Endodermal cell (in vitro differentiated cells): ENCODE results near the gene RRM2. TPM values are rescaled to one million over a fixed set of nuclear protein-coding genes. Genes with fewer than 3 reads are reported as not detected.
A peak's percentile ranks its signal among the peaks of the same experiment; 100 is the strongest.

Source experiments
- DNase-seq: peaks from one replicate; pipeline ENCODE4 v3.0.0-alpha.2; 2017
- H3K27ac ChIP-seq: 2 replicates; pipeline ENCODE4 v1.5.1; 2013; ENCODE audit warnings: mild to moderate bottlenecking, low read depth, low read length, moderate library complexity
- H3K27me3 ChIP-seq: 2 replicates; pipeline ENCODE4 v1.6.1; 2013; ENCODE audit warnings: mild to moderate bottlenecking, low read length, moderate library complexity; ENCODE audit not compliant: insufficient read depth, control insufficient read depth, poor library complexity, severe bottlenecking
- H3K36me3 ChIP-seq: 2 replicates; pipeline ENCODE4 v1.7.0; 2013; ENCODE audit warnings: mild to moderate bottlenecking, low read length, moderate library complexity; ENCODE audit not compliant: control insufficient read depth, insufficient read depth
- H3K4me1 ChIP-seq: one replicate; pipeline ENCODE4 v1.7.0; 2013; ENCODE audit warnings: low read length; ENCODE audit not compliant: control insufficient read depth, insufficient read depth
- H3K4me3 ChIP-seq: 2 replicates; pipeline ENCODE4 v1.5.1; 2013; ENCODE audit warnings: mild to moderate bottlenecking, low read length, moderate library complexity
- H3K9ac ChIP-seq: 2 replicates; pipeline ENCODE4 v1.6.1; 2013; ENCODE audit warnings: mild to moderate bottlenecking, low read length, moderate library complexity; ENCODE audit not compliant: poor library complexity, severe bottlenecking; ENCODE audit errors: extremely low read depth
- H3K9me3 ChIP-seq: 2 replicates; pipeline ENCODE4 v1.6.1; 2013; ENCODE audit warnings: mild to moderate bottlenecking, low read length, moderate library complexity; ENCODE audit not compliant: control insufficient read depth
- H3K27ac Mint-ChIP-seq: 2 replicates; pipeline ENCODE4 v1.8.0; 2020; ENCODE audit warnings: mixed read lengths
- H3K27me3 Mint-ChIP-seq: 2 replicates; pipeline ENCODE4 v1.8.0; 2021; ENCODE audit warnings: mild to moderate bottlenecking, mixed read lengths; ENCODE audit not compliant: insufficient read depth
- H3K36me3 Mint-ChIP-seq: 2 replicates; pipeline ENCODE4 v1.8.0; 2020; ENCODE audit warnings: low read depth, mixed read lengths
- H3K4me1 Mint-ChIP-seq: 2 replicates; pipeline ENCODE4 v1.8.0; 2020; ENCODE audit warnings: mixed read lengths
- H3K4me3 Mint-ChIP-seq: 2 replicates; pipeline ENCODE4 v1.8.0; 2020; ENCODE audit warnings: mild to moderate bottlenecking, moderate library complexity, mixed read lengths
- H3K9me3 Mint-ChIP-seq: 2 replicates; pipeline ENCODE4 v1.8.0; 2020; ENCODE audit warnings: mild to moderate bottlenecking, mixed read lengths
- CTCF ChIP-seq: fragments of 200-600 bp; sonication (generic); conservative IDR thresholded peaks from 2 replicates; pipeline ENCODE4 v1.5.0; 2021; ENCODE audit warnings: antibody characterized with exemption, mild to moderate bottlenecking
- WGBS, 2 experiments: methylation state at CpG; one replicate each; pipeline versions ENCODE4 v1.1.5 to v1.1.7; 2013; ENCODE audit warnings: missing lambda C conversion rate in 2 of 2, mixed read lengths in 1 of 2; ENCODE audit not compliant: insufficient coverage in 1 of 2, insufficient read length in 1 of 2; 5-methylcytosine and 5-hydroxymethylcytosine counted together
- total RNA-seq, 2 donors: library from RNA; stranded (reverse); fragmentation: NEBNext Ultra II Directional in 1 of 2; extraction: Animal tissue kit (Norgen Biotek cat#: 25700) in 1 of 2; gene quantifications; 2 replicates in 1 of 2; 3 replicates in 1 of 2; pipeline ENCODE4 v1.2.1, GENCODE V29; 2021

RRM2 gene
- total RNA-seq, 2 donors from 2014 or later, result 142 to 157 TPM

GRCh38 chr2:10078001-10078400 is 44.5 kb upstream of the RRM2 start:
- Histone ChIP-seq H3K9me3 (no peaks in the 10 kb centered on the region), H3K4me3 (no peak overlapping the region), H3K27me3 (peaks cover 82% of the 10 kb centered on the region), H3K36me3 (no peaks in the 10 kb centered on the region), H3K27ac (no peak overlapping the region), H3K9ac (no peak overlapping the region), H3K4me1 (no peaks in the 10 kb centered on the region)
- H3K27ac Mint-ChIP-seq, result no peak overlapping the region
- H3K9me3 Mint-ChIP-seq, result no peaks in the 10 kb centered on the region
- peaks cover 7% of the 10 kb centered on the region for H3K4me1 Mint-ChIP-seq
- no peak for TF ChIP-seq CTCF
- DNase-seq, result no peak
- 86 to 92% methylated on average over 5 to 6 of the region's 7 CpGs for WGBS, 2 experiments
- no peaks in the 10 kb centered on the region for H3K36me3 Mint-ChIP-seq
- H3K4me3 Mint-ChIP-seq, result no peak overlapping the region
- peaks cover 72% of the 10 kb centered on the region for H3K27me3 Mint-ChIP-seq

- H3K4me3 ChIP-seq, result no peak overlapping the region
- DNase-seq, result no peak
- WGBS, 2 experiments, result 52 to 56% methylated on average over 9 to 12 of the region's 12 CpGs
- H3K27ac ChIP-seq, result no peak overlapping the region
- H3K27ac Mint-ChIP-seq, result no peak overlapping the region
- no peaks in the 10 kb centered on the region for H3K36me3 ChIP-seq
- H3K4me1 Mint-ChIP-seq, result peaks cover 7% of the 10 kb centered on the region
- H3K9ac ChIP-seq, result no peak overlapping the region
- no peak for TF ChIP-seq CTCF
- no peaks in the 10 kb centered on the region for H3K9me3 Mint-ChIP-seq
- H3K27me3 Mint-ChIP-seq, result peaks cover 80% of the 10 kb centered on the region
- no peaks in the 10 kb centered on the region for H3K36me3 Mint-ChIP-seq
- H3K4me3 Mint-ChIP-seq, result peak overlapping the region; percentile 56
- H3K27me3 ChIP-seq, result peaks cover 89% of the 10 kb centered on the region
- no peaks in the 10 kb centered on the region for H3K9me3 ChIP-seq
- H3K4me1 ChIP-seq, result no peaks in the 10 kb centered on the region
These were observed 43.8 kb upstream of the RRM2 start for GRCh38 chr2:10078704-10079265.

GRCh38 chr2:10079266-10079869 is 43.2 kb upstream of the RRM2 start:
- Mint-ChIP-seq H3K4me3 (peak overlapping the region; percentile 56), H3K9me3 (no peaks in the 10 kb centered on the region), H3K36me3 (no peaks in the 10 kb centered on the region), H3K27ac (peak overlapping the region; percentile 8), H3K4me1 (peaks cover 3% of the 10 kb centered on the region), H3K27me3 (peaks cover 78% of the 10 kb centered on the region)
- no peaks in the 10 kb centered on the region for H3K4me1 ChIP-seq
- peak overlapping the region; percentile 60 for H3K4me3 ChIP-seq
- H3K27me3 ChIP-seq, result peaks cover 89% of the 10 kb centered on the region
- no peak overlapping the region for H3K9ac ChIP-seq
- no peaks in the 10 kb centered on the region for H3K36me3 ChIP-seq
- WGBS, 2 experiments, result 6 to 7% methylated on average over 20 to 53 of the region's 53 CpGs
- no peak overlapping the region for H3K27ac ChIP-seq
- H3K9me3 ChIP-seq, result no peaks in the 10 kb centered on the region
- TF ChIP-seq CTCF, result no peak
- DNase-seq, result peak; percentile 71
